ENCODE measurements around the gene IL3RA. TPM values are rescaled to one million over a fixed set of nuclear protein-coding genes. Genes with fewer than 3 reads are reported as not detected.
"Not testable (repeated sequence)": the region's sequence is repeated elsewhere in the genome, so short reads cannot be mapped to it uniquely, and the experiment has no call there.

Gene IL3RA
- polyA plus RNA-seq, 1 donor (not counting 4 experiments of a cell fraction or from before 2014, with no cell fraction given), result not detected

DNA sequence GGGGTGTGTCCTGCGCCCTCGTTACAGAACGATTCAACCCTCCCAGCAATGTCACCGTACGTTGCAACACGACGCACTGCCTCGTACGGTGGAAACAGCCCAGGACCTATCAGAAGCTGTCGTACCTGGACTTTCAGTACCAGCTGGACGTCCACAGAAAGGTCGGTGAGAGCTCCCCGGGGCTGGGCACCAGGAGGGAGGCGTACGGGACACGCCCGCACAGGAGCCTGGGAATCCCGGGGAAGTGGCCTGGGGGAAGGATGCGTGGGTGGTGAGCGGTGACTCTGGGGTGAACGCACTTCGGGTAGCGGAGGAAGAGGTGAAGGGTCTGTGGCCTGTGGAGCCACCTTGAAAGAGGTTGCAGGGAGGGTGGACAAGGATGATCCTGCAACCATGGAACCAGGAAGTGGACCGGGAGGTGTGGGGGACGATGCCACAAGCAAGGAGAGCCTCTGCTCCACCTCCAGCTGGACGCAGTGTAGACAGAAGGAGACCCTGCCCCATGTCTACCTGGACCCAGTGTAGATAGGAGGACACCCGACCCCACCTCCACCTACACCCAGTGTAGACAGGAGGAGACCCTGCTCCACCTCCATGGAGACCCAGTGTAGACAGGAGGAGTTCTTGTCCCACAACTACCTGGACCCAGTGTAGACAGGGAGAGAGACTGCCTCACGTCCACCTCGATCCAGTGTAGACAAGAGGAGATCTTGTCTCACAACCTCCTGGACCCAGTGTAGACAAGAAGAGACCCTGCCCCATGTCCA lies 42.1 kb upstream of the IL3RA start:
- no peaks in the 10 kb centered on the region for H4K20me1 ChIP-seq (ENCODE audit: control insufficient read depth, extremely low read depth, insufficient read depth, low read length)
- no peaks in the 10 kb centered on the region for H3K9me1 ChIP-seq (ENCODE audit: control insufficient read depth, extremely low read depth, insufficient read depth, low read length)
- H3K79me2 ChIP-seq (ENCODE audit: control insufficient read depth, insufficient read depth, low read length), result no peaks in the 10 kb centered on the region
- H3K4me3 ChIP-seq (ENCODE audit: control insufficient read depth in 2 of 3, extremely low read depth in 1 of 3, insufficient read depth in 2 of 3, low read depth in 1 of 3, low read length in 3 of 3), result no peak overlapping the region
- H3K9ac ChIP-seq (ENCODE audit: control insufficient read depth, extremely low read depth, insufficient read depth, low read length), result no peak overlapping the region
- DNase-seq (ENCODE audit: low read depth, low spot score) (no peak), FAIRE-seq (no peak)
- TF ChIP-seq, protein P1, sequence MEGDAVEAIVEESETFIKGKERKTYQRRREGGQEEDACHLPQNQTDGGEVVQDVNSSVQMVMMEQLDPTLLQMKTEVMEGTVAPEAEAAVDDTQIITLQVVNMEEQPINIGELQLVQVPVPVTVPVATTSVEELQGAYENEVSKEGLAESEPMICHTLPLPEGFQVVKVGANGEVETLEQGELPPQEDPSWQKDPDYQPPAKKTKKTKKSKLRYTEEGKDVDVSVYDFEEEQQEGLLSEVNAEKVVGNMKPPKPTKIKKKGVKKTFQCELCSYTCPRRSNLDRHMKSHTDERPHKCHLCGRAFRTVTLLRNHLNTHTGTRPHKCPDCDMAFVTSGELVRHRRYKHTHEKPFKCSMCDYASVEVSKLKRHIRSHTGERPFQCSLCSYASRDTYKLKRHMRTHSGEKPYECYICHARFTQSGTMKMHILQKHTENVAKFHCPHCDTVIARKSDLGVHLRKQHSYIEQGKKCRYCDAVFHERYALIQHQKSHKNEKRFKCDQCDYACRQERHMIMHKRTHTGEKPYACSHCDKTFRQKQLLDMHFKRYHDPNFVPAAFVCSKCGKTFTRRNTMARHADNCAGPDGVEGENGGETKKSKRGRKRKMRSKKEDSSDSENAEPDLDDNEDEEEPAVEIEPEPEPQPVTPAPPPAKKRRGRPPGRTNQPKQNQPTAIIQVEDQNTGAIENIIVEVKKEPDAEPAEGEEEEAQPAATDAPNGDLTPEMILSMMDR (optimal IDR thresholded peaks at IDR 0.05 in 1 of 3, IDR thresholded peaks at IDR 0.05 in 1 of 3, conservative IDR thresholded peaks at IDR 0.05 in 1 of 3; ENCODE audit: extremely low read depth in 1 of 3, insufficient read depth in 2 of 3, low read length in 3 of 3), result no peak
- TF ChIP-seq EZH2 (IDR thresholded peaks at IDR 0.05; ENCODE audit: low read length), result no peak
- H3K36me3 ChIP-seq (ENCODE audit: control insufficient read depth in 2 of 2, extremely low read depth in 1 of 2, insufficient read depth in 2 of 2, low read length in 2 of 2), result no peaks in the 10 kb centered on the region
- H3K4me1 ChIP-seq (ENCODE audit: control insufficient read depth, extremely low read depth, insufficient read depth, low read length), result no peaks in the 10 kb centered on the region
- H3K27ac ChIP-seq (ENCODE audit: control insufficient read depth, insufficient read depth, low read length), result no peak overlapping the region
- peaks cover 10% of the 10 kb centered on the region for H3K9me3 ChIP-seq (ENCODE audit: control insufficient read depth, low read depth, low read length)
- dilution Hi-C loops (cut with MboI; ENCODE audit: extremely low pct_ligation_motif_present, low sequenced_read_pairs), result no loop called here
- no peaks in the 10 kb centered on the region for H3K27me3 ChIP-seq (ENCODE audit: control insufficient read depth, extremely low read depth, insufficient read depth, low read length)
- H2AFZ ChIP-seq (ENCODE audit: control insufficient read depth, low read length), result no peak overlapping the region
- H3K4me2 ChIP-seq (ENCODE audit: control insufficient read depth, extremely low read depth, insufficient read depth, low read depth, low read length), result no peak overlapping the region

DNA sequence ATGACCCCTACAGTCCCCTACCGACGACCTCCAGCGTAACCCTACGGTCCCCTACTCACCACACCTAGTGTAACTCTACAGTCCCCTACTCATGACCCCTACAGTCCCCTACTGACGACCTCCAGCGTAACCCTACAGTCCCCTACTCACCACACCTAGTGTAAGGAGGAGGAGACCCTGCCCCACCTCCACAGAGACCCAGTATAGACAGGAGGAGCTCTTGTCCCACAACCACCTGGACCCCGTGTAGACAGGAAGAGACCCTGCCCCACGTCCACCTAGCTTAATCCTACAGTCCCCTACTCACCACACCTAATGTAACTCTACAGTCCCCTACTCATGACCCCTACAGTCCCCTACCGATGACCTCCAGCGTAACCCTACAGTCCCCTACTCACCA lies 41.0 kb upstream of the IL3RA start:
- no peaks in the 10 kb centered on the region for H3K9me1 ChIP-seq (ENCODE audit: control insufficient read depth, extremely low read depth, insufficient read depth, low read length)
- no peak overlapping the region for H3K9ac ChIP-seq (ENCODE audit: control insufficient read depth, extremely low read depth, insufficient read depth, low read length)
- TF ChIP-seq EZH2 (IDR thresholded peaks at IDR 0.05; ENCODE audit: low read length), result no peak
- TF ChIP-seq, protein P1 (optimal IDR thresholded peaks at IDR 0.05 in 1 of 3, IDR thresholded peaks at IDR 0.05 in 1 of 3, conservative IDR thresholded peaks at IDR 0.05 in 1 of 3; ENCODE audit: extremely low read depth in 1 of 3, insufficient read depth in 2 of 3, low read length in 3 of 3), result no peak
- H3K27me3 ChIP-seq (ENCODE audit: control insufficient read depth, extremely low read depth, insufficient read depth, low read length), result no peaks in the 10 kb centered on the region
- H3K79me2 ChIP-seq (ENCODE audit: control insufficient read depth, insufficient read depth, low read length), result no peaks in the 10 kb centered on the region
- H3K9me3 ChIP-seq (ENCODE audit: control insufficient read depth, low read depth, low read length), result peaks cover 11% of the 10 kb centered on the region
- H3K27ac ChIP-seq (ENCODE audit: control insufficient read depth, insufficient read depth, low read length), result no peak overlapping the region
- no peak overlapping the region for H2AFZ ChIP-seq (ENCODE audit: control insufficient read depth, low read length)
- dilution Hi-C loops (cut with MboI; ENCODE audit: extremely low pct_ligation_motif_present, low sequenced_read_pairs), result no loop called here
- H3K4me2 ChIP-seq (ENCODE audit: control insufficient read depth, extremely low read depth, insufficient read depth, low read depth, low read length), result no peak overlapping the region
- no peaks in the 10 kb centered on the region for H3K4me1 ChIP-seq (ENCODE audit: control insufficient read depth, extremely low read depth, insufficient read depth, low read length)
- DNase-seq (ENCODE audit: low read depth, low spot score), result no peak
- H4K20me1 ChIP-seq (ENCODE audit: control insufficient read depth, extremely low read depth, insufficient read depth, low read length), result no peaks in the 10 kb centered on the region
- no peaks in the 10 kb centered on the region for H3K36me3 ChIP-seq (ENCODE audit: control insufficient read depth in 2 of 2, extremely low read depth in 1 of 2, insufficient read depth in 2 of 2, low read length in 2 of 2)
- FAIRE-seq, result no peak
- no peak overlapping the region for H3K4me3 ChIP-seq (ENCODE audit: control insufficient read depth in 2 of 3, extremely low read depth in 1 of 3, insufficient read depth in 2 of 3, low read depth in 1 of 3, low read length in 3 of 3)

DNA sequence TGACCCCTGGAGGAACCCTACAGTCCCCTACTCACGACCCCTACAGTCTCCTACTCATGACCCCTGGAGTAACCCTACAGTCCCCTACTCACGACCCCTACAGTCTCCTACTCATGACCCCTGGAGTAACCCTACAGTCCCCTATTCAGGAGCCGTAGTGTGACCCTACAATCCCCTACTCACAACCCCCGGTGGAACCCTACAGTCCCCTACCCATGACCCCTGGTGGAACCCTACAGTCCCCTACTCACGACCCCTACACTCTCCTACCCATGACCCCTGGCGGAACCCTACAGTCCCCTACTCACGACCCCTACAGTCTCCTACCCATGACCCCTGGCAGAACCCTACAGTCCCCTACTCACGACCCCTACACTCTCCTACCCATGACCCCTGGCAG lies 39.0 kb upstream of the IL3RA start:
- H3K4me1 ChIP-seq (ENCODE audit: control insufficient read depth, extremely low read depth, insufficient read depth, low read length); H3K27ac ChIP-seq (ENCODE audit: control insufficient read depth, insufficient read depth, low read length); H4K20me1 ChIP-seq (ENCODE audit: control insufficient read depth, extremely low read depth, insufficient read depth, low read length); dilution Hi-C loops (cut with MboI; ENCODE audit: extremely low pct_ligation_motif_present, low sequenced_read_pairs); H3K27me3 ChIP-seq (ENCODE audit: control insufficient read depth, extremely low read depth, insufficient read depth, low read length); H3K4me2 ChIP-seq (ENCODE audit: control insufficient read depth, extremely low read depth, insufficient read depth, low read depth, low read length); H2AFZ ChIP-seq (ENCODE audit: control insufficient read depth, low read length); H3K79me2 ChIP-seq (ENCODE audit: control insufficient read depth, insufficient read depth, low read length); H3K9me1 ChIP-seq (ENCODE audit: control insufficient read depth, extremely low read depth, insufficient read depth, low read length); H3K9ac ChIP-seq (ENCODE audit: control insufficient read depth, extremely low read depth, insufficient read depth, low read length); H3K36me3 ChIP-seq (ENCODE audit: control insufficient read depth in 2 of 2, extremely low read depth in 1 of 2, insufficient read depth in 2 of 2, low read length in 2 of 2); H3K4me3 ChIP-seq (ENCODE audit: control insufficient read depth in 2 of 3, extremely low read depth in 1 of 3, insufficient read depth in 2 of 3, low read depth in 1 of 3, low read length in 3 of 3); FAIRE-seq; DNase-seq (ENCODE audit: low read depth, low spot score): not testable (repeated sequence)
- H3K9me3 ChIP-seq (ENCODE audit: control insufficient read depth, low read depth, low read length), result peaks cover 12% of the 10 kb centered on the region
